NOMO-1 (cell line): ENCODE results near the gene KIF27.
"Not testable (repeated sequence)": the region's sequence is repeated elsewhere in the genome, so short reads cannot be mapped to it uniquely, and the experiment has no call there.

Source experiments
- DNase-seq, 2 experiments: peaks; one replicate each; lab custom pipeline; 2025; ENCODE audit not compliant: unreplicated experiment in 2 of 2; lab: John Stamatoyannopoulos, UW

KIF27 gene, protein sequence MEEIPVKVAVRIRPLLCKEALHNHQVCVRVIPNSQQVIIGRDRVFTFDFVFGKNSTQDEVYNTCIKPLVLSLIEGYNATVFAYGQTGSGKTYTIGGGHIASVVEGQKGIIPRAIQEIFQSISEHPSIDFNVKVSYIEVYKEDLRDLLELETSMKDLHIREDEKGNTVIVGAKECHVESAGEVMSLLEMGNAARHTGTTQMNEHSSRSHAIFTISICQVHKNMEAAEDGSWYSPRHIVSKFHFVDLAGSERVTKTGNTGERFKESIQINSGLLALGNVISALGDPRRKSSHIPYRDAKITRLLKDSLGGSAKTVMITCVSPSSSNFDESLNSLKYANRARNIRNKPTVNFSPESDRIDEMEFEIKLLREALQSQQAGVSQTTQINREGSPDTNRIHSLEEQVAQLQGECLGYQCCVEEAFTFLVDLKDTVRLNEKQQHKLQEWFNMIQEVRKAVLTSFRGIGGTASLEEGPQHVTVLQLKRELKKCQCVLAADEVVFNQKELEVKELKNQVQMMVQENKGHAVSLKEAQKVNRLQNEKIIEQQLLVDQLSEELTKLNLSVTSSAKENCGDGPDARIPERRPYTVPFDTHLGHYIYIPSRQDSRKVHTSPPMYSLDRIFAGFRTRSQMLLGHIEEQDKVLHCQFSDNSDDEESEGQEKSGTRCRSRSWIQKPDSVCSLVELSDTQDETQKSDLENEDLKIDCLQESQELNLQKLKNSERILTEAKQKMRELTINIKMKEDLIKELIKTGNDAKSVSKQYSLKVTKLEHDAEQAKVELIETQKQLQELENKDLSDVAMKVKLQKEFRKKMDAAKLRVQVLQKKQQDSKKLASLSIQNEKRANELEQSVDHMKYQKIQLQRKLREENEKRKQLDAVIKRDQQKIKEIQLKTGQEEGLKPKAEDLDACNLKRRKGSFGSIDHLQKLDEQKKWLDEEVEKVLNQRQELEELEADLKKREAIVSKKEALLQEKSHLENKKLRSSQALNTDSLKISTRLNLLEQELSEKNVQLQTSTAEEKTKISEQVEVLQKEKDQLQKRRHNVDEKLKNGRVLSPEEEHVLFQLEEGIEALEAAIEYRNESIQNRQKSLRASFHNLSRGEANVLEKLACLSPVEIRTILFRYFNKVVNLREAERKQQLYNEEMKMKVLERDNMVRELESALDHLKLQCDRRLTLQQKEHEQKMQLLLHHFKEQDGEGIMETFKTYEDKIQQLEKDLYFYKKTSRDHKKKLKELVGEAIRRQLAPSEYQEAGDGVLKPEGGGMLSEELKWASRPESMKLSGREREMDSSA (N-terminal part only)

DNA sequence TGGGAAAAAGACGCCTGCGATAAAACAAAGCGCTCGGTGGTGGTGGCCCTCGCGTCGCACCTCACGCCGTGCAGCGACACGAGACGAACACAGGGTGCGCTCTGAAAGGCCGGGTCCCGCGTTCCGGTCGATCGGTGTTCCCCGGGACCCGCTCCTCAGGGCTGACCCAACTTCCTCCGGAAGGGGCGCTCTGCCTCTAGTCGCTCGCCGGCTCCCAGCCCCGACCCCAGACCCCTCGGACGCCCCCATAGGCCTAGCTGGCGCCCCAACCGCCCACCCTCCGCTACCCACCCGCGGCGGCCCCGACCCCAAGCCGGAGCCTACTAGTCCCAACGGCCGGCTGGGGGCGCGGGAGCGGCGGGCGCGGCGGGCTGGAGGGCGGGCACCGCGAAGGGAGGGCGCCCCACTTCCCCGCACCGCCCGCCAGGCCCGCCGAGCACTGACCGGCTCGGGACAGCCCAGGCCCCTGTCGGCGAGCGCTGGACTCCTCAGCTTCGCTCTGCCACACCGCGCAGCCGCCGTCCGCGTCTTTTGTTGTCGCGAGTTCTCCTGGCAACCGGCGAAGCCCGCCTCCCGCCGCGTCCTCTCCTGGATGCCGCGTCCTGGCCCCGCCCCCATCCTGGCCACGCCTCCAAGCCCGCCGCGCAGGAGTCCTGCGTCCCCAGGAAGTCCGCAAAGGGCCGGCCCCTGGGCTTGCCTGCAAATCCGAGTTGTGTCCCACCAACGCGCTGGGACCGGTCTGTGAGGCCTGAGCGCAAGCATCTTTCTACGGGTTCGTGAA lies at the start of gene KIF27:
TSS of gene KIF27 (minus strand) at position 506 of the 781 bp plus-strand sequence. CDS start 5,841 bp downstream, outside the sequence.
- DNase-seq = peak; percentile 61 to 77

DNA sequence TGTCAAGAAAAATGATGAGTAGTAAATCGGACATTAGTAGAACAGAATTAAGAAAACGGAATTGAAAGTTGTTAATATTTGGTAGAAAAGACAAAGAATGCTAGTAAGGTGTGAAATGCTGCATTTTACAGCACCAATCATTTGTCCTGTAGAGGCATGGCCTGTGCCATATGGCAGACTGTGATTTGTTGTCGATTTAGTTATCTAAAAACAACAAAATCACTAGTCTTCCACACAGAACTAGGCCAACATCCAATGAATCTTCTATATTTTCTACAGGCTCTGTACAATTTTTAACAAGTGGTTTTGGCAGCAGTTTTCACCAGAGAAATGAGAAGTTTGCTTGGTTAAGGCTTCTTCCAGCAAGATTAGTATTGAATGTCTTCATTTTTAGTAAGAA lies 48.4 kb upstream of the KIF27 start:
- DNase-seq = no peak

DNA sequence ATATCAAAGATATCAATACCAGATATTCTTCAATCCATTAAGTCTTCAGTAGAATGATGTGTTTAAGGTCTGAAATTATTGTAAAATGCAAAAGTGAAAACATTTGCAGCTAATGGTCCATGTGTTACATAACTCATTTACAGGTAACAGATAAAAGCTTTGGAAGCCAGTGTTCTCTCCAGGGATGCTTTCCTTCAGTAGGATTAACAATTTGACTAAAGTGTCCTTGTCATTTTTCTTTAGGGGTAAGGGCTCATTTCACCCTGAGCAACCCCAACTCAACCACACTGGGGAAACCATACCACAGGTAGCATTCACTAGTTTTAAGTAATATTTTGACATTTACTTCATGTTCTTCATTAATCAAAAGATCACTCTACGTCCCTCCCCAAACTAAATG lies 45.8 kb upstream of the KIF27 start:
- DNase-seq = no peak

DNA sequence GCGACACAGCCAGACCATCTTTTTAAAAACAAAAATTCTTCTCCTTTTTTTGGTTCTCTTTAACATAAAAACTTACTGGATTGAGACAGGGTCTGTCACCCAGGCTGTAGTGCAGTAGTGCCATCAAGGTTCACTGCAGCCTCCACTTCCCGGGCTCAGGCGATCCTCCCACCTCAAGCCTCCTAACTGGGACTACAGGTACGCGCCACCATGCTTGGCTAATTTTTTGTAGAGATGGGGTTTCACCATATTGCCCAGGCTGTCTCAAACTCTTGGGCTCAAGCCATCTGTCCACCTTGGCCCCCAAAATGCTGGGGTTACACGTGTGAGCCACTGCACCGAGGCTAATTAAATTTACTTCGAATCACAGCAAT lies 45.0 kb upstream of the KIF27 start:
- no peak for DNase-seq

DNA sequence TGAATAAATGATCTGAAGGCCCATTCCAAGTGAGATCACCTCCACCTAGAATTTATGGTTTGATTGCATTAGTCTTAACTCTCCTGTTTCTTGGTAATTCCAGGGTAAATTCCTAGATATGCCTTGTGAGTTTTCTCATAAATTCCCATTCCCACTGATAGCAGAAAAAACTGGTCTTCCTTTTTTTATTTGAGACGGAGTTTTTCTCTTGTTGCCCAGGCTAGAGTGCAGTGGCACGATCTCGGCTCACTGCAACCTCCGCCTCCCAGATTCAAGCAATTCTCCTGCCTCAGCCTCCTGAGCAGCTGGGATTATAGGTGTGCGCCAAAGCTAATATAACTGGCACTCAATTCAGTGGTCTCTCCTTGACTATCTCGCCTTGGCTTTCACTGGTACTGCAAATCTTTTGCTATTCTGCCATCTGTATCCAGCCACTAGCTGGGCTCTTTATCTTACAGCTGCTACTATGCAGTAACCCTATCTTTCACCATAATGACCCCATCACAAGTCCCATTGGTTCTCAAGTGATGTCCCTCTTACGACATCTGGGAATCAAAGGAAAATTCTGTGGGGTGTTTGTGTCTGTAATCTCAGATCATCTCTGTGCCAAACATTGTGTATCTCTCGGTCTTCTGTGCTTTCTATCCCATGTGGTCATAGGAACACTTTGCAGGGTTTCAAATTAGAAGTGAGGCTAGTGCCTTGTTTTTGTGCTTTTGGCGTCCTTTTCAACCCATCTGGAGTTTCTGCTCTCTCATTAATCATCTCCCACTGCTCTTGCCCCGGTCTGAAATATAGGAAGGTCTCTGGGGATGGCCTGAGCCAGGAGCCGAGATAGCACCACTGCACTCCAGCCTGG lies 44.3 kb upstream of the KIF27 start:
- no peak for DNase-seq

DNA sequence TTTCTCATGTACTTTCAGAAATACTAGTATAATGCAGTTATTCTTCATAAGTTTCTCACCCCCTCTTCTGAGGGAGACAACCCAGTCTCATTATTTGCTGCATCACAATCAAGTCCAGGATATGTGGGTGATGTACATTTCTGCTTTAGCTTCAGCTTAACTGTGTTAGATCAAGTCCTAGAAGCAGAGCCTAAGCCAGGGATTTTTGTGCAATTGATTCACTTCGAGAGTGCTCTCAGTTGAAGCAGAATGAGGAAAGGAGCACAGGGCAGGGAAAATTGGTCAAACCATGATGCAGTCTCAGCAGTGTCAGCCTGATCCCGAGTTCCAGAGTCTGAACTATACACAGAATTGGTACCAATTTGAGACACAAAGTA lies 43.7 kb upstream of the KIF27 start:
- DNase-seq = no peak

DNA sequence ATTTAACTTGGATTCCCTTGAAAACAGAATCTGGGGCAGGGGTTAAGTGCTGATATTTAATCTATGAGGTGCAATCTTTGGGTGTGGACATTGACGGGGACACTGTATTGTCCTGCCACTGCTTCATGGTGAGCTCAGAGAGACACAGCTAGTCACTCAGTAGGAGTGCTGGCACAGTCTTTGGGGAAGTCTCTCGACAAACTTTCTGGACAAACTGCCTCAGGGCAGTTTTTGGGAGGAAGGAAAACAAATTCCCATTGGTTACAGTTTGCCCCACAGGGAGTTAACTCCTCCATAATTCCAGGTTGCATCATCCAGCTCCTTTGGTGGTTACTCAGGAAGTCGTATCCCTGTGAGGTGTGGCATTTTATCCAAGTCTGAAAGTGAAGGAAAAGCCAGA lies 40.9 kb upstream of the KIF27 start:
- no peak for DNase-seq

DNA sequence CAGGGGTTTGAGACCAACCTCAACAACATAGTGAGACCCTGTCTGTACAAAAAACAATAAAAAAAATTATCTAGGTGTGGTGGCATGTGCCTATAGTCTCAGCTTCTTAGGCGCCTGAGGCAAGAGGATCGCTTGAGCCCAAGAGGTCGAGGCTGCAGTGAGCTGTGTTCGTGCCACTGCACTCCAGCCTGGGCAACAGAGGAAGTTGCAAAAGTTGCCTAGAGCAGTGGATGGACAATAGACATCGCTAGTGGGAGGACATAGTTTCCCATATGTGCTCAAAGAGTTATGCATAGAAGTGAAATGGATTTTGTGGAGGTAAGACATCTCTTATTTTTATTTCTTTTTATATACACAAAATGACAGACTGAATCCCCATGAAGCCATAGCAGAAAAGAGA lies 39.8 kb upstream of the KIF27 start:
- DNase-seq = no peak

DNA sequence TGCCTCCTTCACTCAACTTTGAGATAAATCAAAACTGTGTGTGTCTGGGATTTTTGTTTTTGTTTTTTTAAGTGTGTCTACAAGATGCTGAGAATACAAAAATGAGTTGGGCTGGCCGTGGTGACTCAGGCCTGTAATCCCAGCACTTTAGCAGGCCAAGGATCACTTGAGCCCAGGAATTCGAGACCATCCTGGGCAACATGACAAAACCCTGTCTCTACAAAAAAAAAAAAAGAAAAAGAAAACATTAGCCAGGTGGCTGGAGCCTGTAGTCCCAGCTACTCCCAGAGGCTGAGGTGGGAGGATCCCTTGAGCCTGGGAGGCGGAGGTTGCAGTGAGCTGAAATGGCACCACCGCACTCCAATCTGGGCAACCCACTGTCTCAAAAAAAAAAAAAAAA lies 37.8 kb upstream of the KIF27 start:
- DNase-seq = no peak

DNA sequence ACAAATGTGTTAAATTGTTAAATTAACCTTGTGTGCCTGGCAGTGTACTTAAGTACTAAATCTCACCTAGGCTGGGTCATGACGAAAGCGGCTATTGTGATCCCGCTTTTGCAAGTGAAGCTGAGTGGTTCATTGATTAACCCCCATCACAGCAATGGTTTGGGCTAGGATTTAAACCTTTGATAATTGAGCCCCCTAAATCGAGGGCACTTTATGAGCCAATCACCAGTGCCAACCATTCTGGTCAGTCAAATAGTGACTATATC lies 35.9 kb upstream of the KIF27 start:
- DNase-seq = no peak

DNA sequence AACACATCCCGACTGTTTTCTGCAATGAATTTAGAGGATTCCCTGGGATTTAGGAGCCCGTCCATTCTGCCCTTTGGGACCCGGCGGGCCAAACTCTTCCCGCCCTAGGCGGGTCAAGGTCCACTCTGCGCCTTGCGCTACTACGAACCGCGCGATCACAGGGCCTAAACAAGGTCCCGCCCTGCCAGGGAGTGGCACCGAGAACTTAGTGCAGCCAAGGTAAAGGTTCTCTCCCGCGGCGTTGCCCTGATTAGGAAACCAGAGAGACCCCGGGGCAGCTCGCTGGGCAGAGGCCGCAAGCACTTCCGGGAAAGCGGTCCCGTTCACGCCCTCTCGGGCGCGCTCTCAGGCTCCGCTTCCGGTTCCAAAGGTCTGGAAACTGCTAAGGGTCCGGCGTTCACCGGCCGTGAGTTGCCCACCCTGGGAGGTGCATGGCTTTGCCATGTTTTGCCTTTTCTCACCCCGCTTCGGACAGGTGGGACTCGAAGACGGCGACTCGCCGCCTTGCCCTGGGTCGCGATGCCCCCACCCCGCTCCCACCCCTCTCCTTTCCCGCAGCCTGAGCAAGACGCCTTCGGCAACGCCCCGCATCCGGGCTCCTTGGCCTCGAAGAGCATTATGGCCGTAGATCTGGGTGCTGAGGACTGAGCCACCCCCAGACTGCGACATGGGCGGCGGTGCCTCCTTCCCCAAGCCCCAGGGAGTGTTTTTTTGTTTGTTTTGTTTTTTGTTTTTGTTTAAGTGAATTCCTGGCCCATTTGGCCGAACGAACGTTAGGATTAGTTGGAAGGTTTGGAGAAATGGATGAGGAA lies 35.4 kb upstream of the KIF27 start:
- peak; percentile 35 to 44 for DNase-seq

DNA sequence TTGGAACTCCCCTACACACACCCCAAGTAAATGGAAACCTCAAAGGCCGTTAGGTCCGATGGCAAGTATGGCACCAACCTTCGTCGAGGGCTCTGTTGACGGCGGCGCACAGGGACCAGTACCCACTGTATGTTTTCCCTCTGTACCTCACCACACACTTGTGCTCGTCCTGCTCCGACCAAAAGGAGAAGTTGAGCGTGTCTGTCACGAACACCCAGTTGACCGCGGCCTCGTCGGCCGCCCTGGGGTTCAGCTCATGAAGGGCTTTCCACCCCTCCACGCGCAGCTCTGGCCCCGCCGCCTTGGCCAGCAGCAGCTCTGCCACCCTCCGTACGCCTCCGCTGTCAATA lies 34.8 kb upstream of the KIF27 start:
- peak; percentile 38 to 60 for DNase-seq

DNA sequence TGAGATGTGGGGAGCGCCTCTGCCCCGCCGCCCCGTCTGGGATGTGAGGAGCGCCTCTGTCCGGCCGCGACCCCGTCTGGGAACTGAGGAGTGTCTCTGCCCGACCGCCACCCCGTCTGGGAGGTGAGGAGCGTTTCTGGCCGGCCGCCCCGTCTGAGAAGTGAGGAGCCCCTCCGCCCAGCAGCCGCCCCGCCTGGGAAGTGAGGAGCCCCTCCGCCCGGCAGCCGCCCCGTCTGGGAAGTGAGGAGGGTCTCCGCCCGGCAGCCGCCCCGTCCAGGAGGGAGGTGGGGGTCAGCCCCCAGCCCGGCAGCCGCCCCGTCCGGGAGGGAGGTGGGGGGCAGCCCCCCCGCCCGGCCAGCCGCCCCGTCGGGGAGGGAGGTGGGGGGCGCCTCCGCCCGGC lies 26.9 kb upstream of the KIF27 start:
- DNase-seq = not testable (repeated sequence)

DNA sequence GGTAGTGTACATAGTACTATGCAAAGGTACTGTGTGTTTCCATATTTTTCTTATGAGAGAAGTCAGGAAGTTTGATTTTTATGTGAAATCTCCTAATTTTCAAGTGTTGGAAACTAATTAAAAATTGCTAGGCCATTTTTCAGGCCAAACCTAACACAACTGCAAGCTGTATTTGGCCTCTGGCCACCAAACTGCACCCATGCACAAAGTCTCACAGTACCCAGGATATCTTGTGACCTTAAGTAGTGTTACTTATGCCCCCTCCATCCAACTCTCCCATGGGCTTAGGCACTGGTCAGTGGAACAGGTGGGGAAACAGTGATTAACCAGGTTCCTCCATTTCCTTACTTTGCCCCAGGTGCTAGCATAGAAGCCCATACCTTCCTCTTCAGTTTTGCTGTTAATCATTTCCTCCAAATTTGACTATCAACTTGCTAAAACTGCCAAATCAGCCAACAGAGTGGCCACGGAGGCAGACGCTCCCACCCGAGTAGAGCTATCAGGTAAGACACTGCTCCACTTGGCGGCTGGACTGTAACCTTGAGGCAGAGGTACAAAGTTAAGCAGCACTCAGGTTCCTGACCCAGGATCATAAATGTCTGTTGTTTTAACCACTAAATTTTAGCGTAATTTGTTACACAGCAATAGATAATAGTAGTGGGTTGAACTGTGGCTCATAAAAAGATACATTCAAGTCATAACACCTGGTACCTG lies 19.5 kb upstream of the KIF27 start:
- no peak for DNase-seq

DNA sequence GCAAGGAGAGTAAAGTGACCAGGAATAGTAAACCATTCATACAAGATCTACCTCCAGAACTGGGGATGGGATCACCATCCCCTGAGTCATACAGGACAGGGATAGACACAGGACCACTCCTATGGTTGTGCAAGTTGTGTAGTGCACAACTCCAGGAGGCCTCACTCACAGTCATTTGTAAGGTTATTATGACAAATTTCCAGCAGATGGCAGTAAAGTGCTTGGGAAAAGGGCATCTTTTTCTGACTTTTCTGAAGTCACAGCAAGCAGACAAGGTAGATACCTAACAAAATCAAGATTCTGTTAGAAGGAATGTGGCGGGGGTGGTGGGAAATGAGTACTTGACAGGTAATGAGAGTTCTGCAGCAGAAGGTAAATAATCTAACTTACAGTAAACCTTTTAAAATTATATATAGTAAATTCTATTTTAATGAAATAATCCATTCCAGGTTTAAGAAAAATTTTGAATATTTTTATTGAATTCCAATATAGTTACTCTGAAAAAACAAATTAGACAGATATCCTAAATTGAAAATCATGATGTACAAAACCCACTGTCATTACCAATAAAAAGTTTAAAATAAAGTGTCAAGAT lies 16.7 kb upstream of the KIF27 start:
- peak in 1 of 2 experiments; percentile 22 for DNase-seq

DNA sequence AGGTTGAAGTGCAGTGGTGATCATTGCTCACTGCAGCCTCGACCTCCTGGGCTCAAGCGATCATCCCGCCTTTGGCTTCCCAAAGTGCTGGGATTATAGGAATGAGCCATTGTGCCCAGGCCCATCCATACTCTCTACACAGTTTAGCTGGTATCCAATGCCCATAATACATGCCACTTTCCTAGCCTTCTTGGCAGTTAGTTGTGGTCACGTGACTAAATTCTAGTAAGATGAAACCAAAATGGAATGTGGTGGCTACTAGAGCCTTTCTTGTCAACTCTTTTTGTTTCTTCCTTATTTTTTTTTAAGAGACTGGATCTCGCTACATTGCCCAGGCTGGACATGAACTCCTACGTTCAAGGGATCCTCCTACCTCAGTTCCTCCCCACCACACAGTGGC lies 15.3 kb upstream of the KIF27 start:
- no peak for DNase-seq

DNA sequence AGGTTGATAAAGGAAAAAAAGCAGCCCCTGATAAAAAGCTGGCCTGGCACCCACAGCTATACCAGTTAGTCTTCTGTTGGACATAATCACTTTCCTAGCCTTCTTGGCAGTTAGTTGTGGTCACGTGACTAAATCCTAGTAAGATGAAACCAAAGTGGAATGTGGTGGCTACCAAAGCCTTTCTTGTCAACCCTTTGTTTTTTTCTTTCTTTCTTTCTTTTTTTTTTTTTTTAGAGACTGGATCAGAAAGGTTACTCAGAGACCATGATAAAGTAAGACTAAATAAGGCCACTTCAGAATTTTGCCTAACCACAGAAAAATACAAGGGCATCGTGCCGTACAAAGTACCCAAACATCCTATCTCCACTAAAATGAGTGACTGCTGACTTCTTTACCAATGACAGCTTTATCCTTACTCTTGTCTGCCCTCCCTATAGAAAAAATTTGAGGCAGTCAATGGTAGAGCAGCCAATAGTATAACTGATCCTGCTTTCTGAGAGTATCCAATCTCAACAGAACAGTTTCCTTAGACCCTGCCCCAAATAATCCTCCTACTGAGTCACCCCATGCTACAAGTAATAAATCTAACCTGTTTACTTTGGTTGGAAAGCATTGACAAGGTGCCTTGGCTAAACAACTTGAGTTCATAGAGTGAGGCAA lies 14.2 kb upstream of the KIF27 start:
- DNase-seq = no peak
